GM12891 (cell line): ENCODE results near the gene SYNPO.

Experiments
- POLR2A ChIP-seq: IDR thresholded peaks from 2 replicates; pipeline ENCODE4 v1.6.1; 2011; ENCODE audit warnings: low read depth, low read length, control low read depth
- POLR2AphosphoS5 ChIP-seq: IDR thresholded peaks from 2 replicates; pipeline ENCODE4 v1.6.1; 2011; ENCODE audit warnings: low read depth, low read length, control low read depth
- SPI1 ChIP-seq: IDR thresholded peaks from 2 replicates; pipeline ENCODE4 v1.6.1; 2011; ENCODE audit warnings: low read depth, low read length, control low read depth

DNA sequence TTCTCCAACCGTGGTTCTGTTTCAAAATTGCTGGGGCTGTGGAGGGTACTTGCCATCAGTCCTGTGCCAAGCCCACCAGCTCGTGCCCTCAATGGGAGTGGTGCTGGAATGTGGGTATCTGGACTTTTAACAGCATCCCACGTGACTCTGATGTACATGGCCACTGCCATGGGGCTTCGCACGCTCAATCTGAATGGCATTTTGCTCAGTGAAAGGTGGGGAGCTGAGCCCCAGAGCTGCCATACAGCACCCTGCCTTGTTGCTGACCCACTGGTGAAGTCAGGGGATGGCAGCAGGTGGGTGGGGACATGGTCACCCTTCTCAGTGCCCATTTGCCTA lies 16.6 kb upstream of the SYNPO start:
- no peak for TF ChIP-seq POLR2A
- no peak for TF ChIP-seq POLR2AphosphoS5
- no peak for TF ChIP-seq SPI1
